Panc1 (cell line): ENCODE measurements around the gene OTULINL.

ENCODE experiments used
- POLR2AphosphoS5 ChIP-seq: IDR thresholded peaks from 2 replicates; pipeline ENCODE4 v1.6.1; 2012; ENCODE audit warnings: mild to moderate bottlenecking, low read depth, low read length, moderate library complexity
- TCF7L2 ChIP-seq: IDR thresholded peaks from 2 replicates; pipeline ENCODE4 v1.6.1; 2011; ENCODE audit warnings: mild to moderate bottlenecking, low read depth, low read length, inconsistent platforms
- TF ChIP-seq, protein P1 (sequence below): fragments of 450-650 bp; IDR thresholded peaks from 2 replicates; pipeline ENCODE4 v1.5.1; 2017; ENCODE audit warnings: mild to moderate bottlenecking

DNA sequence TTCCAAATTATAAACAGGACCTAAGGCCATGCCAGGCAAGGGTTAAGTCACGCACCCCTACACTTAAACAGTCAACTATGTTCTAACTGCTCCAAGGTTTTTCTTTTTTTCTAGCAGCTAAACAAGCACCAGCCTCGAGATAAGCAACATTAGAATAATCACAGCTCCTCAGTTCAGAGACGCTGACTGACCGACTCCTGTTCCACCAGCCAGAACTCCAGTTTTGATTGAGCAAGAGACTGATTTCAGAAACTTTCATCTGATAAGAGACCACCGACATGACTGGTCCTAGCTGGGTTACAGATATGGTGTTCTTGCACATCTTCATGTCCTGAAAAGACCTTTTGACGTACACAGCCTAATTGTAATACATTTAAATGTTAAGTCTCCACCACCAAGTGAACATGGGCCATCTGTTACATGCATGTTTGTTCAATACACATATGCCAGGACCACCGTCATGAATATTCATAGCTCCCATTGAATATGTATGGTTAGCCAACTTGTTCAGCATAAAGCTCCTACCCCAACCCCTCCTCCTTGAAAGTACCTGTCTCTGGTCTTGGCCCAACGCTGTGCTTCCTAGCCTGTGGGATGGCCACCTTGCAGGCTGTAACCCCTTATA, 23.7 kb upstream of the OTULINL start:
- TF ChIP-seq, protein P1, sequence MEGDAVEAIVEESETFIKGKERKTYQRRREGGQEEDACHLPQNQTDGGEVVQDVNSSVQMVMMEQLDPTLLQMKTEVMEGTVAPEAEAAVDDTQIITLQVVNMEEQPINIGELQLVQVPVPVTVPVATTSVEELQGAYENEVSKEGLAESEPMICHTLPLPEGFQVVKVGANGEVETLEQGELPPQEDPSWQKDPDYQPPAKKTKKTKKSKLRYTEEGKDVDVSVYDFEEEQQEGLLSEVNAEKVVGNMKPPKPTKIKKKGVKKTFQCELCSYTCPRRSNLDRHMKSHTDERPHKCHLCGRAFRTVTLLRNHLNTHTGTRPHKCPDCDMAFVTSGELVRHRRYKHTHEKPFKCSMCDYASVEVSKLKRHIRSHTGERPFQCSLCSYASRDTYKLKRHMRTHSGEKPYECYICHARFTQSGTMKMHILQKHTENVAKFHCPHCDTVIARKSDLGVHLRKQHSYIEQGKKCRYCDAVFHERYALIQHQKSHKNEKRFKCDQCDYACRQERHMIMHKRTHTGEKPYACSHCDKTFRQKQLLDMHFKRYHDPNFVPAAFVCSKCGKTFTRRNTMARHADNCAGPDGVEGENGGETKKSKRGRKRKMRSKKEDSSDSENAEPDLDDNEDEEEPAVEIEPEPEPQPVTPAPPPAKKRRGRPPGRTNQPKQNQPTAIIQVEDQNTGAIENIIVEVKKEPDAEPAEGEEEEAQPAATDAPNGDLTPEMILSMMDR: no peak
- TF ChIP-seq TCF7L2 (no peak), POLR2AphosphoS5 (no peak)
